Spleen (tissue), 11 donors: ENCODE results near the gene STIM1. TPM values are rescaled to one million over a fixed set of nuclear protein-coding genes. Genes with fewer than 3 reads are reported as not detected.
A peak's percentile ranks its signal among the peaks of the same experiment; 100 is the strongest.

Experiments
- DNase-seq: peaks from one replicate; pipeline ENCODE4 v3.0.0-alpha.2; 2020
- H3K27ac ChIP-seq, 8 donors: fragments of 200-600 bp; sonication (generic) in 7 of 8; 1 replicate in 4 of 8; 2 replicates in 4 of 8; pipeline versions ENCODE4 v1.5.0 to v1.8.0; 2016 to 2021; ENCODE audit warnings: inconsistent platforms in 4 of 8, mild to moderate bottlenecking in 4 of 8, moderate library complexity in 1 of 8
- H3K27me3 ChIP-seq, 7 donors: fragments of 200-600 bp; sonication (generic) in 6 of 7; replicated peaks in 1 of 7; 1 replicate in 4 of 7; 2 replicates in 3 of 7; pipeline versions ENCODE4 v1.5.0 to v1.8.0; 2016 to 2021; ENCODE audit warnings: inconsistent platforms in 3 of 7, mild to moderate bottlenecking in 1 of 7
- H3K36me3 ChIP-seq, 6 donors: fragments of 200-600 bp; sonication (generic) in 5 of 6; 1 replicate in 4 of 6; 2 replicates in 2 of 6; pipeline versions ENCODE4 v1.5.0 to v1.8.0; 2016 to 2021; ENCODE audit warnings: inconsistent platforms in 2 of 6
- H3K4me1 ChIP-seq, 6 donors: fragments of 200-600 bp; sonication (generic) in 5 of 6; 1 replicate in 3 of 6; 2 replicates in 3 of 6; pipeline versions ENCODE4 v1.5.0 to v1.8.0; 2016 to 2021; ENCODE audit warnings: inconsistent platforms in 3 of 6
- H3K4me3 ChIP-seq, 8 donors: fragments of 200-600 bp; sonication (generic) in 7 of 8; 1 replicate in 4 of 8; 2 replicates in 4 of 8; pipeline versions ENCODE4 v1.5.0 to v1.8.0; 2016 to 2021; ENCODE audit warnings: inconsistent platforms in 4 of 8, mild to moderate bottlenecking in 4 of 8, moderate library complexity in 2 of 8
- H3K9me3 ChIP-seq, 8 donors: fragments of 200-600 bp; sonication (generic) in 7 of 8; 1 replicate in 4 of 8; 2 replicates in 4 of 8; pipeline versions ENCODE4 v1.5.0 to v1.8.0; 2016 to 2021; ENCODE audit warnings: inconsistent platforms in 4 of 8
- CTCF ChIP-seq, 11 experiments: fragments of 200-600 bp in 7 of 11; fragments of 450-650 bp in 4 of 11; sonication (generic) in 4 of 11; IDR thresholded peaks in 8 of 11; conservative IDR thresholded peaks in 3 of 11; 1 replicate in 7 of 11; 2 replicates in 4 of 11; pipeline versions ENCODE4 v1.4.0 to v1.8.0; 2016 to 2021; ENCODE audit warnings: antibody characterized with exemption in 11 of 11, inconsistent platforms in 4 of 11, mild to moderate bottlenecking in 1 of 11
- POLR2A ChIP-seq, 3 donors: fragments of 450-650 bp; IDR thresholded peaks; one replicate each; pipeline ENCODE4 v1.5.1; 2017; ENCODE audit warnings: antibody characterized with exemption in 3 of 3, mild to moderate bottlenecking in 1 of 3
- POLR2AphosphoS5 ChIP-seq, 3 donors: sonication (generic); formaldehyde crosslinking; IDR thresholded peaks; one replicate each; pipeline ENCODE4 v1.5.1; 2017; ENCODE audit warnings: antibody characterized with exemption in 3 of 3
- WGBS, 5 donors: extraction: QIAGEN DNeasy Blood & Tissue Kit in 3 of 5; methylation state at CpG; one replicate each; pipeline versions ENCODE4 v1.1.5 to v1.1.7; 2013 to 2018; 5-methylcytosine and 5-hydroxymethylcytosine counted together
- intact Hi-C: fragments of 100-400 bp; cut with DNase I; formaldehyde crosslinking; loops from one replicate; pipeline ENCODE4 v1.15.0; 2023; ENCODE audit warnings: low total_unique reads
- polyA plus RNA-seq, 3 donors: library from polyadenylated mRNA; stranded (reverse); fragments of 200-250 nt; gene quantifications; one replicate each; pipeline ENCODE4 v1.2.1, GENCODE V29; 2013
- total RNA-seq, 7 donors: library from RNA; depleted of rRNA in 3 of 7; stranded (reverse); fragments of >200 nt in 3 of 7; fragmentation: NEBNext Ultra II Directional in 4 of 7; extraction: Animal tissue kit (Norgen Biotek cat#: 25700) in 4 of 7; gene quantifications; one replicate each; pipeline versions ENCODE4 v1.1.0 to v1.2.1, GENCODE V29; 2016 to 2021
- donor health status: healthy with polysubstance abuse.
- donor health status: DM: no; HTN: no; CAD: no; lungs with moderate emphysema.
- donor health status: DM: no; HTN: no; CAD: no.
- donor health status: Bipolar disorder and iron deficiency.
- donor health status: healthy.
- donor health status: DM: no; HTN: no; CAD: no.
- donor health status: DM: yes; HTN: yes; CAD: no.

Gene STIM1
- total and polyA plus RNA-seq, 10 donors: 13.0 to 85.2 (median 58.0) TPM

GRCh38 chr11:3936517-3936916 lies 81.1 kb downstream of the STIM1 start:
- WGBS, 5 donors: 90 to 100% (median 98%) methylated on average over 1 of the region's 1 CpG
- H3K4me3 ChIP-seq: no peak overlapping the region
- no peak for DNase-seq
- H3K9me3 ChIP-seq: no peaks in the 10 kb centered on the region
- no peaks in the 10 kb centered on the region for H3K27me3 ChIP-seq
- H3K4me1 ChIP-seq: peaks cover 4 to 88% (median 32%) of the 10 kb centered on the region in 6 donors
- intact Hi-C loops: loop anchor here (10.0 kb wide), 1 partner anchor 62 kb away; no protein-coding TSS in a partner anchor
- no peak for TF ChIP-seq POLR2A (IDR thresholded peaks at IDR 0.05)
- peaks cover 0 to 3% (median 0%) of the 10 kb centered on the region in 6 donors for H3K36me3 ChIP-seq
- no peak overlapping the region for H3K27ac ChIP-seq

- H3K4me1 ChIP-seq: peaks cover 26 to 90% (median 48%) of the 10 kb centered on the region in 6 donors
- peak overlapping the region in 2 of 8 donors; percentile 2 to 11 for H3K27ac ChIP-seq
- no peak for TF ChIP-seq POLR2AphosphoS5 (IDR thresholded peaks at IDR 0.05)
- no peak for TF ChIP-seq POLR2A (IDR thresholded peaks at IDR 0.05)
- no peak for TF ChIP-seq CTCF (IDR thresholded peaks at IDR 0.05 in 8 of 11, conservative IDR thresholded peaks at IDR 0.05 in 3 of 11)
- intact Hi-C loops: loop anchor here (10.0 kb wide), 1 partner anchor 64 kb away; no protein-coding TSS in a partner anchor
- H3K9me3 ChIP-seq: no peaks in the 10 kb centered on the region
- H3K36me3 ChIP-seq: peaks cover 0 to 3% (median 0%) of the 10 kb centered on the region in 6 donors
- DNase-seq: no peak
- no peaks in the 10 kb centered on the region for H3K27me3 ChIP-seq
- no peak overlapping the region for H3K4me3 ChIP-seq
Observed at GRCh38 chr11:3939211-3939610, 83.7 kb downstream of the STIM1 start.

- 85 to 92% (median 86%) methylated on average over 2 of the region's 2 CpGs for WGBS, 5 donors
- Histone ChIP-seq H3K36me3 (peaks cover 0 to 3% (median 0%) of the 10 kb centered on the region in 6 donors), H3K27ac (no peak overlapping the region), H3K4me3 (no peak overlapping the region), H3K9me3 (no peaks in the 10 kb centered on the region), H3K27me3 (no peaks in the 10 kb centered on the region), H3K4me1 (peaks cover 29 to 90% (median 51%) of the 10 kb centered on the region in 6 donors)
- DNase-seq: no peak
- intact Hi-C loops: loop anchor here (10.0 kb wide), 2 partner anchors 65 to 125 kb away; no protein-coding TSS in a partner anchor
- TF ChIP-seq CTCF (IDR thresholded peaks at IDR 0.05 in 8 of 11, conservative IDR thresholded peaks at IDR 0.05 in 3 of 11) (no peak), POLR2A (IDR thresholded peaks at IDR 0.05) (no peak), POLR2AphosphoS5 (IDR thresholded peaks at IDR 0.05) (no peak)
Observed at GRCh38 chr11:3939651-3940190, 84.3 kb downstream of the STIM1 start.

GRCh38 chr11:3942160-3942955 lies 86.9 kb downstream of the STIM1 start:
- Histone ChIP-seq H3K4me3 (no peak overlapping the region), H3K27me3 (no peaks in the 10 kb centered on the region), H3K27ac (peak overlapping the region; percentile 43 to 94 (median 73)), H3K36me3 (no peaks in the 10 kb centered on the region), H3K9me3 (no peaks in the 10 kb centered on the region), H3K4me1 (peaks cover 49 to 95% (median 72%) of the 10 kb centered on the region in 6 donors)
- TF ChIP-seq POLR2AphosphoS5 (IDR thresholded peaks at IDR 0.05) (no peak), CTCF (IDR thresholded peaks at IDR 0.05 in 8 of 11, conservative IDR thresholded peaks at IDR 0.05 in 3 of 11) (peak in 1 of 11 experiments; percentile 13), POLR2A (IDR thresholded peaks at IDR 0.05) (no peak)
- DNase-seq: no peak
- intact Hi-C loops: loop anchor here (10.0 kb wide), 1 partner anchor 122 kb away; no protein-coding TSS in a partner anchor
- 59 to 70% (median 59%) methylated on average over 3 of the region's 3 CpGs for WGBS, 5 donors
